T-helper 2 cell treated with Interferon-gamma antibody and Interleukin-4, amounts not matched to agents 100 ng/mL and 5 ng/mL, for 36 hours (primary cell): Measurements from ENCODE around the gene KRT82. TPM values are rescaled to one million over a fixed set of nuclear protein-coding genes. Genes with fewer than 3 reads are reported as not detected.

Experiments
- intact Hi-C: fragments of 100-400 bp; cut with micrococcal nuclease; formaldehyde crosslinking; loops from one replicate; pipeline ENCODE4 v1.15.1; 2023
- total RNA-seq: library from RNA; stranded (reverse); gene quantifications from 2 replicates; pipeline ENCODE4 v1.2.3, GENCODE V29; 2022

KRT82 gene
- total RNA-seq, 1 donor from 2014 or later, result not detected

- intact Hi-C loops, result no loop called here
These were observed 30.1 kb upstream of the KRT82 start for GRCh38 chr12:52436000-52436827.

GRCh38 chr12:52435659-52435999 is 29.5 kb upstream of the KRT82 start:
- intact Hi-C loops, result no loop called here

DNA sequence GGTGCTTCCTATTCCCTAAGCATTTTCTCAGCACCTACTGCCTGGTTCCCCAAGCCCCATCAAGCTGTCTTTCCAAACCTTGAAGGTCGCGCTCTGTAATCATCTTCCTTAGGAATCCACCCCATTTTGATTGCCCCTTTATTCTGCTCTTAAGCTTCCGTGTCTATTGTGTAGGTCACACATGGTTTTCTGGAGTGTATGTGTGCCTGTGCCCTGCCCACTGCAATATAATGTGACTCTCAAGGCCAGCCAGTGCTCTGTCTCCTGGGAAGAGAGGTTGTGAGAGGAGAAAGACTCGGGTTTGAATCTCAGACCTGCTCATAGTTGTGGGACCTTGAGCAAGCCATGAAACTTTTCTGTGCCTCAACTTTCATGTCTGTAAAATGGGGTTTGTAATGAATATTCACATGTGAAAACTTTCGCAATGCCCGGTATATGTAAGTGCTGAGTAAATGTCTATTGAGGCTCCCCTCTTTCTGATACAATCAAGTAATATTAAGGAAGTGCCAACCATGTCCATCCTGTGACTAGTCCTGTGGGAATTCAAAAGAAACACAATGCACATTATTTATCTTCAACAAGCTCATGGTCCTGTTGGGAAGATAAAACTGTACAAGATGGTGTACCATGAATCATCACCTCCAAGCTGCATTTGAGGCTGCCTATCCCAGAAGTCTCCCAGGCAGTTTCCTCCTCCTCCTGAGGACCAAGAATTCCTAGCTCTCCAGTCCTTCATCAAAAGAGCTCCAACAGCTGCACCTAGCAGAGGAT is 28.8 kb upstream of the KRT82 start:
- intact Hi-C loops, result no loop called here

DNA sequence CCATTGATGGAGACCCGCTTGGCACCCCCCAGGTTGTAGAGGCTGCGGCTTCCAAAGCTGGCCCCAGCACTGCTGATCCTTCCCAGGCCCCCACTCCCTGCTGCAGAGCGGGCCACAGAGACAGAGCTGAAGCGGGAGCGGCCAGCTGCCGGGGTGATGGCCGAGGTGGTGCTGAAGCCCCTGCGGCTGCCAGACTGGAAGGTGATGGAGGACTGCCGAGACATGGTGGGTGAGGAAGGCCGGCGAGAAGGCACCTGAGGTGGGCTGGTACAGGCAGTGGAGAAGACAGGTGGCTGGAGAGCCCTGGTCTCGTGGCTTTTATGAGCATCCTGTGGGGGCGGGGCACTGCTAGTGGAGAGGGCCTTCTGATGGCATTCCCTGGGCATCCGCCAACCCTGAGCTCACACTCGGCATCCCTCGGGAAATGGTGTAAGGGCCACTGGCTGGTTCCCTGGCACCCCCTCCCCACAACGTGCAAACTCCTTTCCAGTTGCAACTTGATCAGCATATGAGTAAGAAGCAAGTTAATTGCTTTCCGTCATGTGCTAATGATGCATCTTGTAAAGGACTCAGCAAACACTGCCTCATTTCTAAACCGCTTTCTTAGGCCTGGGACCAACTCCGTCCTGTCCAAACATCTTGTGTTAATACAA is 28.1 kb upstream of the KRT82 start, which contains the start of gene KRT75:
KRT75 (minus strand) TSS at position 291 of the 653 bp plus-strand sequence; CDS start at position 224, 67 bp downstream.
- intact Hi-C loops, result no loop called here

- intact Hi-C loops, result no loop called here
These were observed 27.5 kb upstream of the KRT82 start for GRCh38 chr12:52433501-52434080.

DNA sequence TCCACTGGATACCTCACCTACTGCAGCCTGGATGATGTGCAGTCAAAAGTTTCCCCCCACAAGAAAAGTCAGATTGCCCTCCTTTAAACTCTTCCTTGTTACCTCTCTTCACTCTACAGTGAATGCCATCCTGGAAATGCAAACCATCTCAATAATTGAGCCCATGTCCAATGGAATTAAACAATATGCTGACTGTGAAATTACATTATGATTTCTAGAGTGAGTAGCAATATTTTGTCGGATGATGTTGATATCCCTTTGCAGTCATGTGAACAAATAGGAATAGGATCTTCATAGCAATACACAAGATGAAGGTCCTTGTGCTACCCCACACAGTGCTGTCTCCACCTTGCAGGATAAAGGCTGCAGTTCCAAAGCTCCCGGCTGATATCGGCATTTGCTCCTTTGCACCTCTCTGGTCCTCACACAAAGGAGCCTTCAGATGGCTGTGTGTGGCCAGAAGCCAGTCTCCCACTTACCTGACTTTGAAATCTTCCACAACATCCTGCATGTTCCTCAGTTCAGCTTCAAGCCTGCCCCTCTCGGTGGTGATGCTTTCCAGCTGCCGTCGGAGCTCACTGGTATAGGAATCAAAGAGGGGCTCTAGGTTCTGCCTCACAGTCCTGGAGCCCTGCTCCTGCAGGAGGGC is 26.5 kb upstream of the KRT82 start:
- intact Hi-C loops, result no loop called here

- intact Hi-C loops, result no loop called here
These were observed 22.0 kb upstream of the KRT82 start for GRCh38 chr12:52428121-52428520.

DNA sequence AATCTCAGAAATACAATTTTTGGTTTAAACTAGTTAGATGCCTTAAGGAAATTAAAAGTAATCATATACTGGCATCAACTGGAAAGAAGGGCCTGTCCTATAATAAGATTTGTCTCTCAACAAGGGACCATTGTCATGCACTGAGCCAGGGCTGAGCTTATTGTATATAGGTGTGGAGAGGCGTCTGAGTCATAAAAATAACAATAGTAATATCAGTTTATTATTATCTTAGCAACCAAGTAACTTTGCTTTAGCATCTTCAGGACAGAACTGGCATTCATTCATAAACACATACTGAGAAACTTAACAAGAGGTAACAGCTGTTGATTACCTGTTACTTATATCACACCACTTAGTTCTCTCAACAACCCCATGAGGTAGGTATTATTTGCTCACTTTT is 20.9 kb upstream of the KRT82 start:
- intact Hi-C loops, result no loop called here

- intact Hi-C loops, result no loop called here
These were observed 19.9 kb upstream of the KRT82 start for GRCh38 chr12:52426034-52426433.

GRCh38 chr12:52425466-52425865 is 19.3 kb upstream of the KRT82 start:
- intact Hi-C loops, result no loop called here

- intact Hi-C loops, result no loop called here
These were observed 17.7 kb upstream of the KRT82 start for GRCh38 chr12:52423661-52424500.

DNA sequence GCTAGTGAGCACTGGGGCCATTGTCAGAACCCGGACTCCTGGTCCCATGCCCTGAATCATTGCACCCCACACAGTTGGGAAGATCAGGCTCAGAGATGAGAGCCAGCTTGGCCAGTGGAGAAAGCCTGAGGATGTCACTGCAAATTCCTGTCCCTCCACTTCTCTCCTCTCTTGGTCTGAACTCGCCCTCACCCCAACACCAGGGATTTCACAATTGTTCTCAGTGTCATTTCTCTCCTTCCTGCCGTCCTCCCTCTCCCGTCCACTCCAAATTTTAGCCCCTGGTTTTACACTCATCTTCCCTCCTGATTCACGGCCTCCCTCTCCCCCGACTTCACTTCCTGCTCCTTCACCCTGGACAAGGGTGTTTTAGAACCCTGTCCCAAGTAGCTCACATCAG is 16.9 kb upstream of the KRT82 start:
- intact Hi-C loops, result no loop called here

- intact Hi-C loops, result no loop called here
These were observed 13.5 kb upstream of the KRT82 start for GRCh38 chr12:52419656-52420055.

- intact Hi-C loops, result no loop called here
These were observed 12.5 kb upstream of the KRT82 start for GRCh38 chr12:52418576-52419110.

DNA sequence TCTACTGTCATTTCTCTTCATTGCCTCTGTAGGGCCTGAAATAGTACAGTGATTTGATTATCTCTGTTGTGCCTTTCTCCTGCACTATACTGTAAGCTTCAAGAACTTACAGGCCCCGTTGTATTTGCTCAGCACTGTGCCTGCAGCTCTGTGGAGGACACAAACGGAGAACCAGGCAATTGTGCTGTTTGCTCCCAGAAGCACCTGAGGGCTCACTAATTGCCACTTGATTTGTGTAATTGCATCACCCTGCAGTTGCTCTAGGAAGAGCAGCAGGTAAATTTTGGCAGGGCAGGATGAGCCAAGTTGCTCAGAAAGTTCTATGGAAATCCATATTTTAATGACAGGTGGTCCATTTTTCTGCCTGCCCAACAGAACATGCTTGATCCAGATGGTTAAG is 11.6 kb upstream of the KRT82 start:
- intact Hi-C loops, result no loop called here

GRCh38 chr12:52416795-52417194 is 10.7 kb upstream of the KRT82 start:
- intact Hi-C loops, result no loop called here

DNA sequence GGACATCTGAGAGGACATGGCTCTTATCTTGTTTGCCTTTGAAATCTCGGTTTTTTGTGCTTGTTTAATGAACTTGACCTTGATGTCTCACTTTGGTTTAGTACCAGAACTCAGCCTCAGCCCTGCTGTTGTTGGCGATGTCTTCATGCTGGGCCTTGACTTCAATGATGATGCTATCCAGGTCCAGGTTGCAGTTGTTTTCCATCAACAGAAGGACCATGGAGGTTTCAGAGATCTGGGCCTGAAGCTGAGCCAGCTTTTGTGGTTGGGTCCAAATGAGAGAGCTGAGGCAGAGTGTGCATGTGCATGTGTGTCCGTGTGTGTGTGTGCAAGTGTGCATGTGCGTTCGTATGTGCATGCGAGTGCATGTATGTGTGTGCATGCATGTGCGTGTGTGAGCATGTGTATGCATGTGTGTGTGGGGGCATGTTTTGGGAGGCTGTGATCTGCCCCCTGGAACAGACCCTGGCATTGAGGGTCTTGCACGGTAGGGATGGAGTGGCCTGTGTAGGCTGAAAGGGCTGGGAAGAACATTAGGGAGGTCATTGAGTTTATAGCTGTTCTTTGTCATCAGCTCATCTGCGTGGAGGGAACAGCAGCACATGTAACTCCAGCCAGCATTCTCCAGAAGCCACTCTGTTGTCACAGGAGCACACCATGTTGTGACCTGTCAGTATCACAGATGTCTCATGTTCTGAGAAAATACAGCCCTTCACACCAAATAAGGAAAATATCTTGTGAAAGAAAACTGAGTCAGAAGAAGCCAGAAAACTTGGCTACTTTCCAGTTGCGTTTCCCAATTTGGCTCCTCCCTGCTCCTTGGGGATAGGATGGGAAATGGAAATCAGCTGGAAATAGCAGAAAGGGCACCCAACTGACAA is 10.0 kb upstream of the KRT82 start:
- intact Hi-C loops, result no loop called here

- intact Hi-C loops, result no loop called here
These were observed 8.8 kb upstream of the KRT82 start for GRCh38 chr12:52414936-52415335.

- intact Hi-C loops, result no loop called here
These were observed 7.7 kb upstream of the KRT82 start for GRCh38 chr12:52413782-52414345.
